Epithelial cell of prostate (primary cell): ENCODE data around the gene PPP2R2B.
"Not testable (repeated sequence)": the region's sequence is repeated elsewhere in the genome, so short reads cannot be mapped to it uniquely, and the experiment has no call there.

Experiments used
- DNase-seq: peaks from one replicate; pipeline ENCODE4 v3.0.0-alpha.2; 2011; ENCODE audit warnings: low read depth, low spot score
- H3K27ac ChIP-seq: fragments of 450-650 bp; 2 replicates; pipeline ENCODE4 v1.5.1; 2017; ENCODE audit warnings: mild to moderate bottlenecking

Gene PPP2R2B

DNA sequence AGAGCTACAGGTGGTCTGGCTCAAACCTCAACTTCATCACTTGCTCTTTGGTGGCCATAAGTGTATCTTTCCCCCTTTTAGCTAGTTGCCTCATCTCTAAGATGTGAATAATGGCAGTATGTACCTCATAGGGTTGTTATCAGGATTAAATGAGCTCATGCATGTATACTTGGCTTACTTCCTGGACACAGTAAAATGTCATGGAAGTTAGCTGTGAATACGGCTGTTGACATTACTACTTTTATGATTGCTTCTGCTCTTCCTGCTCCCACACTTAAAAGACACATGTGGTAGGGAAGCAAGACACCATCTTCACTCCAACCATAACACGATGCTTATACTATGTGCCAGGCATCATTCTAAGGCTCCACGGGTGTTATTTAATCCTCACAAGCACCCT is 248.1 kb downstream of the PPP2R2B start:
- no peak overlapping the region for H3K27ac ChIP-seq
- DNase-seq: no peak

GRCh38 chr5:146628950-146629349 is 249.6 kb downstream of the PPP2R2B start:
- H3K27ac ChIP-seq: no peak overlapping the region
- no peak for DNase-seq

DNA sequence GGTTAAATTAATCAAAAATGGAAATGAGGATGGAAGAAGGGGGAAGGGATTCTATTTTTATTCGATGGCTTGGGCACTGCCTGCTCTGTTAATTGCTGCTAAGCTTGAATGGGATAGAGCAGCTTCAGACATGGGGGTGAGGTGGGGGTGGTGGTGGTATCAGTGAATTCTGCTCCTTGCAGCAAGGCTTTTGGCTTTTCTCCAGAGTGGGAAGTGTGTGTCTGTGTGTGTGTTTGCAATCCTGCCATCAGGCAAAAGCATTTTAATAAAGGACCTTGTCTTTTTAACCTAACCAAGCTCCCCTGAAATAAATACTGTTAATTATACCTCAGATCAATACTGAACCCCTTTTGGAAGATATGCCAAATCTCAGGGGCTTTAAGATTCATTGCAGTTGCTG is 251.6 kb downstream of the PPP2R2B start:
- H3K27ac ChIP-seq: no peak overlapping the region
- no peak for DNase-seq

GRCh38 chr5:146624179-146624578 is 254.4 kb downstream of the PPP2R2B start:
- no peak overlapping the region for H3K27ac ChIP-seq
- no peak for DNase-seq

- no peak overlapping the region for H3K27ac ChIP-seq
- no peak for DNase-seq
Observed at GRCh38 chr5:146623666-146624065, 254.9 kb downstream of the PPP2R2B start.

- H3K27ac ChIP-seq: no peak overlapping the region
Observed at GRCh38 chr5:146623009-146623408, 255.5 kb downstream of the PPP2R2B start.

DNA sequence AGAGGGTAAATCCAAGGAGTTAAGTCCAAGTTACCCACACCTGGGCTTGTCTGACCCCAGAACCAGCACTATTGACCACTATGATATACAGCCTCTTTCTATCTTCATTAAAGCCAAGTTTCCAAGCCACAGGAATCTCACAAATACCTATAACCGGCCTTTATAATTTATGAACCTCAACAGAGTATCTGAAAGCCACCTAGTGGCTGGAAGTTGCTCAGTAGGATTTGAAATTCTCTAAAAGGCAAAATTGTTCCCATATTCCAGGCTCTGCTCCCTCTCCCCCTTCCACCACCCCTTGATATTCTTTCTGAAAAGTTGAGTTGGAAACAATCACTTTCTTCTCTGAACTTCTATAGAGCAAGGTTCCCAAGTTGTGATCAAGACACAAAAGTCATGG is 256.2 kb downstream of the PPP2R2B start:
- no peak overlapping the region for H3K27ac ChIP-seq
- DNase-seq: no peak

More at GRCh38 chr5:146623009-146623408, 255.5 kb downstream of the PPP2R2B start:
- DNase-seq: no peak

DNA sequence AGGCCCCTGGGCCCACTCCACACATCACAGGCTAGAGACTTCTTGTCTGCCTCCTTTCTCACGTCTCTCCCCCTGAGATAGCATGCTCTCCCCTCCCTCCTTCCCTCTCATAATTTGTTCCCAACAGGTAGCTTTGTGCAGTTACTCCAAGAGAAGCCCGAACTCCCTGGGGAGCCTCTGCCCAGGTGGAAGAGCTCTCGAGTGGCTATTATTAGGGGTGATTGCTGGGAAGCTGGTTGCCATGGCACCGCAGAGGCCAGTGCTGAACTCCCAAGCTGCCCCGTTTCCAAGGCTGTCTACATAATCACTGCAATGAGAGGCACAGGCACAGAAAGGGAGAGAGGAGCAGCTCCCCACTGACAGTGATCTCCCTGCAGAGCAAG is 257.9 kb downstream of the PPP2R2B start:
- no peak for DNase-seq
- no peak overlapping the region for H3K27ac ChIP-seq

DNA sequence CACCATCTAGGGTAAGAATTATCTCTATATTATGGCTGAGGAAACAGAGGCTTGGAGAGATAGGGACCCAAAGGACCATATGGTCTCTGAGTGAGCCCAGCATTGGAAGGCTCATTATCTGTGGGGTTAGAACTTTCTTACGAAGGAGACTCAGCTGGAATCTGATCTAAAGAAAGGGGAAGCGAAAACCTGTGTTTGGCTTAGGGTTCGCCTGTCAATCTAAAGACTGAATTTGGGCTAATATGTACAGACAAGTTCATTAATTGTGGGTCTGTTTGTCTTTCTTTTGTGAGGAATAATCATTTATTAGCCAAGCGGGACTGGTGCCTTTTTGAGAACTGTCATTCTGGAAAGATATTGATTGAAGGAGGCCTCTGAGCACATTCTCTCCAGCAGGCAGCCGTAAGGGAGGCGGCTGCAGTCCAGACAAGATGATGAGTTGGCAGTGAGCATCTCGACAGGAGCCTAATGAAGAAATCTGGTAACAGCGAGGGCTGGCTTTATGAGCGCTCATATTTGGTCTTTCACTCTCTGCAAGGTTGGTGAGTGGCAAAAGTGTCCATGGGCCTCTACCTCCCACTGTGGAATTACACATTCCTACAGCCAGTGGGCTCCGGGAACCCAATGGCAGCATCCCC is 258.4 kb downstream of the PPP2R2B start:
- H3K27ac ChIP-seq: no peak overlapping the region
- DNase-seq: no peak

DNA sequence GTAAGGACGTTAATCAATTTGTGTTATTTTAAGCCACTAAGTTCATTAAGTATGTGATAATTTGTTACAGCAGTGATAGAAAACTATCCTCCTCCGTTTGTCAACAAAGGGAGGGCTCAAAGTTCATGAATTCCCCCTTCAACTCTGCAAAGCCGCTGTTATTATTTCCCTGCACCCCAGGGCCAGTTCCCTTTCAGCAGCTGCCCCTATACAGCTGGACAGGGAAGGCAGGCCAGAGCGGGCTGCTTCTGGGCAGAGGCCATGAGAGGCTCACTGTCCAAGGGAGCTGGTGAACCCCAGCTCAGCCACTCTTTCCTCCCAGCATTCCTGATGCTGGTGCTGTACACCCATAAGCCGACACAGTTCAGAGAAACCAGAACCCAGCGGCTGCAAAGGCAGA is 260.1 kb downstream of the PPP2R2B start:
- H3K27ac ChIP-seq: no peak overlapping the region
- no peak for DNase-seq

GRCh38 chr5:146609731-146610130 is 268.8 kb downstream of the PPP2R2B start:
- H3K27ac ChIP-seq, DNase-seq: not testable (repeated sequence)

GRCh38 chr5:146607659-146608332 is 270.8 kb downstream of the PPP2R2B start:
- no peak overlapping the region for H3K27ac ChIP-seq
- no peak for DNase-seq

DNA sequence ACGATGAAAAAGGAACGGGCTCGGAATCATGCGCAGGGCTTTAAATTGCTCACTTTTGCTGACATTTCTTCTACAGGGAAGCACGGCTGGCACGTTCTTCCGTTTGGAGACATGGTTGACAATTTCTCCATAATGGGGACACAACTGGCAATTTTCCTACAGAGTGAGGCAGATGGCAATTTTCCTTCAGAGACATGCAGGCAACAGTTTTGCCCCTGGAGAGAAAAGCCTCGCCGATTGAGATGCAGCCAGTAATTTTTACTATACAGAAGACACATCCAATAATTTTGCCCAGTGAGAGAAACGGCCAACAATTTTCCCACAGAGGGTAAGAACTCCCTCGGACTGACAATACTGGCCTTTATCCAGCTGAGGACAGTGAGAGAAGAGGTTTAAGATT is 271.7 kb downstream of the PPP2R2B start:
- DNase-seq: no peak
- no peak overlapping the region for H3K27ac ChIP-seq

GRCh38 chr5:146600376-146600775 is 278.2 kb downstream of the PPP2R2B start:
- DNase-seq: no peak
- no peak overlapping the region for H3K27ac ChIP-seq

- no peak overlapping the region for H3K27ac ChIP-seq
- DNase-seq: no peak
Observed at GRCh38 chr5:146599261-146599660, 279.3 kb downstream of the PPP2R2B start.

DNA sequence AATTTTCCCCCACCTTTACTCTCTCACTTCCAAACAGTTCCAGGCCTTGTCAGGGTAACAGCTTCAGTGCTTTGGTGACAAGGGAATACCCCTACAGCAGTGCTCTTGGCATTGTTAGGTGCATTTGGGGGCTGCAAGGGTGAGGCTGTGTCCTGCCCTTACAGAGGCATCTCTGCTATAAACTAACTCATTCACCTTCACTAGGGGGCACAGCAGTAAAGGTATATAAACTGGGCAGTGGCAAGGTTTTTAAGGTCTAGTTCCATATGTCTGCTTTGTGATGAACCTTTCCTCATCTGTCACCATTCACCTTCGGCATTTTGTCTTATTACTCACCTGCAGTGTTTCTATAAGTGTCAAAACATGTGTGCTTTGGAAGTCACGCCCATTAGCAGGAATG is 283.5 kb downstream of the PPP2R2B start:
- no peak for DNase-seq
- H3K27ac ChIP-seq: no peak overlapping the region

DNA sequence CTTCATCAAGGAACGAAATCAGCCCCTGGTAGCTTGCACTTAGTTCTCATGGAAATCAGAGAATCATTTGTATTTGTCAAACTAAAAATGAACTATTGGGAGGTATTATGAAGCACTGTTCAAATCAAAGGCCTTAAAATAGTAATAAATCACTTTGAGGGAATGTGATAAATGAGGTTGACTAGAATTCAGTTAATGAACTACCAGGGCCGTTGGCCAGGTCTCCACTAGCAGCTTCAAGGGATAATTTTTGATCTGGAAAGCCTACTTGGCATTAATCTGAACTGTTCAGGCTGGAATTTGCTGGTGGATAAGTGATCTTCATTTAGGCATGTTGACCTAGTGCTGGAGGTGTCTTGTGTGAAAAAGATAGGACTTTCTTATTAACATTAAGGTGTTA is 286.2 kb downstream of the PPP2R2B start:
- H3K27ac ChIP-seq: no peak overlapping the region

GRCh38 chr5:146589028-146589345 is 289.6 kb downstream of the PPP2R2B start:
- H3K27ac ChIP-seq: no peak overlapping the region

More for the DNA sequence above, 286.2 kb downstream of the PPP2R2B start:
- no peak for DNase-seq

DNA sequence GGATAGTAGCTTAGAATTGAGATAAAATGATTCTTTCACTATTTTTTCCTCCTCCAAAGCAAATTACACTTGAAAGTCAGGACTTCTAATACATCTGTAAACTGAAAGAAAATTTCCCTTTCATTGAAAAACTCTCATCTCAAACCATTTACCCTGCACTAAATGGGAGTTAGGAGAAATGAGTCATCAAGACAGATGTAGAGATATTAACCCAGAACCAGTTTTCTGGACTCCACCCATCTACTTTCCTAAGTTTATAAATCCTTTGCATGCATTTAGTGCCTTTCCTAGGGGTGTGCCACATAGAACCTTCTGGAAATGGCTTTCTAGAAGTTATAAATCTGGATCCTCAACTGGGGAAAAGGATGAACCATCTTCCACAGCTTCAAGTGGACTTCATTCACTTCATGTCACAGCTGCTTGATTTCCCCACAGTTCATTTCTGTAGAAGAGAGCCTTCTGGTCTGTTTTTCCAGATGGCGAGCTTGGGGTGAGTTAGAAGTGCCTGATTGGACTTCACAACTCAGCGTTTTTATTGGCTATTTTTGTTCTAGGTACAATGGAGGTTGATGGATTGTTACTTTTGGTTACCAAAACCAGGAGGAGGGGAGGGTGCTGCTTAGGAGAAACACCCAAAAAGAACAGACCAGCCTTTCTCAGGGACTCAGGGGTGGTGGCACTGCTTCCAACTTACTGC is 290.1 kb downstream of the PPP2R2B start:
- DNase-seq: no peak
- H3K27ac ChIP-seq: no peak overlapping the region

More at GRCh38 chr5:146589028-146589345, 289.6 kb downstream of the PPP2R2B start:
- no peak for DNase-seq

DNA sequence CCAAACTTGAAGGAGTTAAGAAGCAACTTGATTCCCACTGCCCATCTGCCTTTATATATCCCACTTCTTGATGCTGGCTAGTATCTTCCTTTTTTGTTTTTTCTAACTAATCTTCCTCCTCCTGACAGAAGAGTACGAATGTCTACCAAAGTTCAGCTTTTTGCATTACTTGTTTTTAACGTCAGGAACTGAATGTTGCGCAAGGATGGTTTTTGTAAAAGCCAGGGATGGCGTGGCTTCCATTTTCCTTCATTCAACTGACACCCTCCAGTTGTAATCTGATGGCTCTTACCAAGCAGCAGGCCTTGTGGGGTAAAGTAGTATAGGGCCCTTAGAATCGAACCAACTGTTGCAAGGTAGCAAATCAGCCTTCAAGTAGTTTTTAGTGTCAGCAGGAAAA is 291.8 kb downstream of the PPP2R2B start:
- DNase-seq: no peak
- H3K27ac ChIP-seq: no peak overlapping the region

DNA sequence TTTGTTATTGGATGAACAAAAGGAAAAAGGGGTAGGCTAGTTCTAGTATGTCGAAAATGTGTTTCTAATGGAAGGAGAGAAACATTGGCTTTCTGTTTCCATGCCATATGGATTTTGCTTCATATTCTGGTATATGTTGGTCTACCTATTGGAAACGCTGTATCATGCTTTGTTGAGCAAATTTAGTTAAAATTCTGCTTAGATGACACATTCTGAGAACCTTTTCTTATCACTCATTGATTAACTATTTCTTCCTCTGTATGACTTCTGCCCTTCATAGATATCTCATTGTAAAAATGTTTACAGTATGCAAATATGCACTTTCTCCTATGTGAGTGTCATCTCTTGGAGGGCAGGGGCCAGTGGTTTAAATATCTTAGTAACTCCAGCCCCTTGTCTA is 293.8 kb downstream of the PPP2R2B start:
- DNase-seq: no peak

More for the DNA sequence above, 293.8 kb downstream of the PPP2R2B start:
- no peak overlapping the region for H3K27ac ChIP-seq
